HG03575 (cell line): ENCODE results near the gene HES1.
"Not testable (repeated sequence)": the region's sequence is repeated elsewhere in the genome, so short reads cannot be mapped to it uniquely, and the experiment has no call there.

Experiments
- ATAC-seq: cut with Tn5 transposase; IDR thresholded peaks from one replicate; pipeline ENCODE4 v1.9.1; 2021; ENCODE audit not compliant: unreplicated experiment, insufficient number of reproducible peaks, low FRiP score; ENCODE audit errors: extremely low read depth

HES1 gene

DNA sequence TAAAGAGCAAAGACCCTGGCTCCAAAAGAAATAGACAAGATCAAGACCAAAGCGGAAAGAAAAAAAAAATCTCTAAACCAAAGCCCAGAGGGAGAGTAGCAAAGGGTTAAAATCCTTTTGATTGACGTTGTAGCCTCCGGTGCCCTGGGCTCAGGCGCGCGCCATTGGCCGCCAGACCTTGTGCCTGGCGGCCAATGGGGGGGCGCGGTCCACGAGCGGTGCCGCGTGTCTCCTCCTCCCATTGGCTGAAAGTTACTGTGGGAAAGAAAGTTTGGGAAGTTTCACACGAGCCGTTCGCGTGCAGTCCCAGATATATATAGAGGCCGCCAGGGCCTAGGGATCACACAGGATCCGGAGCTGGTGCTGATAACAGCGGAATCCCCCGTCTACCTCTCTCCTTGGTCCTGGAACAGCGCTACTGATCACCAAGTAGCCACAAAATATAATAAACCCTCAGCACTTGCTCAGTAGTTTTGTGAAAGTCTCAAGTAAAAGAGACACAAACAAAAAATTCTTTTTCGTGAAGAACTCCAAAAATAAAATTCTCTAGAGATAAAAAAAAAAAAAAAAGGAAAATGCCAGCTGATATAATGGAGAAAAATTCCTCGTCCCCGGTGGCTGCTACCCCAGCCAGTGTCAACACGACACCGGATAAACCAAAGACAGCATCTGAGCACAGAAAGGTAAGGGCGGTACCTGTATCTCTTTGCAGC, at the start of gene HES1:
HES1 (plus strand) TSS at position 343 of the 713 bp plus-strand sequence; CDS start at position 576, 233 bp downstream.
- ATAC-seq, result no peak

GRCh38 chr3:194086388-194087075, 49.4 kb upstream of the HES1 start:
- no peak for ATAC-seq

GRCh38 chr3:194087280-194087679, 48.7 kb upstream of the HES1 start:
- ATAC-seq, result no peak

DNA sequence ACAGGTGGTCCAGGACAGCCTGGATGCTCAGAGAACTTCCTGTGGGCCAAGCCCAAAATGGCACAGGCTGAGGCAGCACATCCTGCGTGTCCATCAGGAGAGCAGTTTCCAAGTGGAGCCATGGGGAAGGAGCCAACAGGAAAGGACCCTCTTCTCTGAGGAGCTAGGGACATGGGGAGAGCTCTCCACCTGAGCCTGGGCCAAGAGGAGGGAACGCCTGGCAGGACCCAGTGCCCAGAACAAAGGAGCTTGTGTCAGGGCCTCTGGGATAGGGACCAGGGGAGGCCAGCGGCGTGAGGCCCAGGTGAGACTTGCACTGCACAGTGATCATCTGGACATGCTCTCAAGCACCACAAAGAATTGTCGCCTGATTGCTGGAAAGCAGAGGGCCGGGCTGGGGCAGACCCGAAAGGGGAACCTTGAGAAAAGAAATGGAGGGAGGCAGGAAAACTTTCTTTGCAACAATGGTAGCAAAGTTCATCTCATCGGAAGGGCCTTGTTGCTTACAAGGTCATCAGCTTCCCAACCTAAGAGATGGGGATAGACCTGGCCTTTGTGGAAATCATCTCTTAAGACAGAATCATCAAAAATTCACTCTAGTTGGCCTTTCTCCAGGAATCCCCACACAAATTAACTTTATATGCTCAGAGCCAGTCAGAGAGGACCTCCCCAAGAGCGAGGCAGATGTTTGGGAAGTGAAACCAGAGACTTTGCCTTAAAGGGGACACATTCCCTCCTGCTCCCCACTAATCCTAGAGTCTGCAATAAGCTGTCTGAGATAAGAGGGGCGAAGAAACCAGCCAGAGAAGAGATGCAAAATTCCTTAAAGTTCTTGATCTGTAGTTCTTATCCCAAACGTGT, 47.7 kb upstream of the HES1 start:
- ATAC-seq, result no peak

- ATAC-seq, result no peak
Measured at GRCh38 chr3:194089357-194090177, 46.4 kb upstream of the HES1 start.

DNA sequence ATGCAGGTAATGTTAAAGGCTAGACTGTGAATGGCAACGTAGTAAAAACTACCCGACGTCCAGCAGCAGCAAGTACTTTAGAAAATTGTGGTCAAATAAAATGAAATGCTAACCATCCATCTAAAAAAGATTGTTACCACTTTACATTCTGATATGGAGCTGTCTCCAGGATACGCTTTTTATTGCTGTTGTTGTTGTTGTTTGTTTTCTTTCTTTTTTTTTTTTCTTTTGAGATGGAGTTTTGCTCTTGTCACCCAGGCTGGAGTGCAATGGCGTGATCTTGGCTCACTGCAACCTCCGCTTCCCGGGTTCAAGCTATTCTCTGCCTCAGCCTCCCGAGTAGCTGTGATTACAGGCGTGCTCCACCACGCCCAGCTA, 45.8 kb upstream of the HES1 start:
- not testable (repeated sequence) for ATAC-seq

DNA sequence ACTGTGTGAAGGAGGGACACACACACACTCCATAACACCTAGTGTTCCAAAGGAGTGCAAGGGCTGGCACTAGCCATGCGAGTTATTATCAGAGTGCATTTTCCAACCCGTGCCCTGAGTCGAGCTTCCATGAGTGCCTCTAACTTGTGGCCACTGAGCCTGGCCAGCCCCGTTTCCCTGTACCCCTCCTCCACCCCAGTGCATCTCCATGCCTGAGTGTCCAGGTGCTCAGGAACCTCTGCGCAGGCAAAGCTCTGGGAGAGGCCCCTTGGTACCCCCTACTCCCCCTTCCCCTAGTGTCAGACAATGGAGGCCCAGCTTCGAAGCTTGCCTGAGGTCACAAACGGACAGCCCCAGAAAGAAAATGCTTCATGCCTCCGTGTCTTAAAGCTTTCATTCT, 45.2 kb upstream of the HES1 start:
- no peak for ATAC-seq

- no peak for ATAC-seq
Measured at GRCh38 chr3:194091141-194091540, 44.8 kb upstream of the HES1 start.

DNA sequence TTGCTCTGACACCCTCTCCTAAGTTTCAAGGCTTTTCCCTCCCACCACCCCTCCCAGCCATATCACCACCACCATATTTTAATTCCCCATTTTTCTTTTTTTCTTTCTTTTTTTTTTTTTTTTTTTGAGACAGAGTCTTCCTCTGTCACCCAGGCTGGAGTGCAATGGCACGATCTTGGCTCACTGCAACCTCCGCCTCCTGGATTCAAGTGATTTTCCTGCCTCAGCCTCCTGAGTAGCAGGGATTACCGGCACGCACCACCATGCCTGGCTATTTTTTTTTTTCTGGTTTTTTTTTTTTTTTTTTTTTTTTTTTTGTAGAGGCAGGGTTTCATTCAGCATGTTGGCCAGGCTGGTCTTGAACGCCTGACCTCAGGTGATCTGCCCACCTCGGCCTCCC, 44.1 kb upstream of the HES1 start:
- ATAC-seq, result not testable (repeated sequence)

- ATAC-seq, result no peak
Measured at GRCh38 chr3:194092881-194093301, 43.1 kb upstream of the HES1 start.

DNA sequence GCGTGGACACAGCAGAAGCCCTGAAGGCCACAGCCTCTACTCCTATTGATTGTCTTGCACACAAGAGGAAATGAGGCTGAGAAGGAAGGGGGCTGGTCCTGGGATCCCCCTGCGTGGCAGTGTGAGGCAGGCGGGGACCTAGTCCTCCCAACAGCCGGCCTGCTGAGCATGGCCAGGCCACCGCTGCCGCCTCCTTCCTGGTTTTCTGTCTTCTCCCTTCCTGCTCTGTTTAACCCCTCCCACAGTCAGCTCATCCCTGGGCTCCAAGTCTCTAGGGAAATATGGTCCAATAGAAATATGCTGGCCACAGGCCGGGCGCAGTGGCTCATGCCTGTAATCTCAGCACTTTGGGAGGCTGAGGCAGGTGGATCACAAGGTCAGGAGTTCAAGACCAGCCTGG, 42.1 kb upstream of the HES1 start:
- ATAC-seq, result no peak

GRCh38 chr3:194095464-194095863, 40.5 kb upstream of the HES1 start:
- ATAC-seq, result no peak

DNA sequence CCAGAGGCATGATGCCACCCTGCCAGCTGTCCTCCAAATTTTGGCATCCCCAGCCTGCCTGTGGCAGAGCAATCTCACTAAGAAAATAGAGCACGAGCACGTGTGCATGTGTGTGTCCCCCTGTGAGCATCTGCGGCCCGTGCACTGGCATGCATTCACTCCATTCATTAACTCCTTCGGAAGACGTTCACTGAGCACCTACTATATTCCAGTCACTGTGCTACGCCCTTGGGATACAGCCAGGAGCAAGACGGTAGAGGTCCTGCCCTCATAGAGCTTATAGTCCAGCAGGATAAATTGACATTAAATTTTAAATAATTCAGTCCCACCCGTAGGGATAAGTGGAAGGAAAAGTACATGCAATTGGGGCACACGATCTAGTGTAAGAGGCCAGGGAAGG, 40.0 kb upstream of the HES1 start:
- ATAC-seq, result no peak

DNA sequence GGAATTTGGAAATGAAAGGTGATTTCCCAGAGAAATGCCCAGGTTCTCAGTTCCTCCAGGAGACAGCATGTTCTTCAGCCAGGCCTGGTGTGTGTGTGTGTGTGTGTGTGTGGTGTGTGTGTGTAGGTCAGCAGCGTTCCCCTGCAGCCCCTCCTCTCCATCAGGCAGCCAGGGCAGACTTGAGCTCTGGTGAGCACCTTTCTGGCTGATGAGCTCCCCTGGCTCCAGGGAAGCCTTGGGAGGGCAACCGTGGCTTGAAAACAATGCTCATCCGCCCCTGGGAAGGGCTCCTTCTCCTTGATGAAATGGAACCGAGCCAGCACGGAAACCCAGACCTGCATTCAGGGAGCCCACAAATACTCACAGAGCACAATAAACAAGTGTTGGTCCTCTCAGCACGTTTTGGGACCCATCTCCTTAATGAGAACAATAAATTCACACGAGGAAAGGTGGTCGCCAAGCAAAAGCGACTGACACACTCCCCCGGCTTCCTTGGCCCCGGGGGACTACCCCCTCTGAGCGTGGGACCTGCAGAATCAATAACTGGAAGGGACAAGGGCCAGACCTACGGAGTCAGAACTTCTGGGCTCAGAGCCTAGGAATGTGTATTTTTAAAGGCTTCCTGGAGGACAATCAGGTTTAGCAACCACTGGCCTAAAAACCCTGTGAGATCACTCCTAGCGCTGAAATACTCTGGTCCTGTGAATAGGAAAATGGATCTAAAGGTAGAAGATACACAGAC, 38.6 kb upstream of the HES1 start:
- no peak for ATAC-seq

- no peak for ATAC-seq
Measured at GRCh38 chr3:194098081-194098842, 37.7 kb upstream of the HES1 start.

DNA sequence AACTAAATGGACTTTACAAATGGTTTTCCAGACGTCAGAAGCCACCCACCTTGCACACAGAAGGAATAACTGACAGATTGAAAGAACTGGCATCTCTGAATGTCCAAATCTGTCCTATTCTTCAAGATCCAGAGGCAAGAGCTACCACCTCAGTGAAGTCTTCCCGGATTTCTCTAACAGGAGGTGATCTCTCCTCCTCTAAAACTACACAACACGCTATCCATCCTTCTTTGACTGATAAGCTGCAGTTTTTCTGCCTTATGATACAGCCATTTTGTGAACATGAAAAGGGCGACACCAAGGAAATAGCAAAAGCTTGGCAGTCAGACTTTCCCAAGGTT, 37.1 kb upstream of the HES1 start:
- no peak for ATAC-seq

- no peak for ATAC-seq
Measured at GRCh38 chr3:194099215-194099614, 36.7 kb upstream of the HES1 start.

DNA sequence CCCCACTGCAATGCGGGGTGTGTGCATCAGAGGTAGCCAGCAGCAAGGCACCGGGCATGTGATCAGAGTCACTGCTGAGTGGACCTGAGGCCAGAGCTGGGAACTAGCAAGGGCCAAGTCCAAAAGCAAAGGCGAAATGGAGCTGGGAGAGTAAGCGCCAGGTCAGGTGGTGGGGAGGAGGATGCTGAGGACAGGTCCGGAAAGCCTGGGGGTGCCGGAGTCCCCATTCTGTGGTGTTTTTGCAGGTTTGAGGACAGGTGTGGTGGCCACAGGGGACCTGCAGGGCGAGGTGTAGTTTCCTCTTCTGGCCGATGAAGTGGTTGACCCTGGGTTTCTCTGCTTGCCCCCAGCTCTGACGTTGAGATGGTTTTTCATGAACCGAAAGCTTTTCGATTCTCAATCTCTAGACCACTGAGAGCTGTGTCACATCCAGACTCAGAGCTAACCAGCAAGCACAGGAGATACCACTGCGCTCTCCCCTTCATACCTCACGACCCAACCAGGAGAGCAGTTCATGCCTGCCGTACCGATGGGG, 35.0 kb upstream of the HES1 start:
- ATAC-seq, result peak; percentile 56
